Upper lobe of right lung (tissue), 1 donor: ENCODE results near the gene PRPF6. TPM values are rescaled to one million over a fixed set of nuclear protein-coding genes. Genes with fewer than 3 reads are reported as not detected.

Source experiments
- ATAC-seq: fragments of 200-7000 bp; cut with Tn5 transposase; one replicate; pipeline ENCODE4 v1.9.1; 2020; ENCODE audit warnings: mild to moderate bottlenecking, moderate library complexity
- DNase-seq: peaks from one replicate; pipeline ENCODE4 v3.0.0-alpha.2; 2020
- H3K27ac ChIP-seq: fragments of 200-600 bp; one replicate; pipeline ENCODE4 v1.8.0; 2022
- H3K27me3 ChIP-seq: fragments of 200-600 bp; one replicate; pipeline ENCODE4 v1.8.0; 2022; ENCODE audit warnings: mild to moderate bottlenecking
- H3K36me3 ChIP-seq: fragments of 200-600 bp; one replicate; pipeline ENCODE4 v1.8.0; 2022
- H3K4me1 ChIP-seq: fragments of 200-600 bp; one replicate; pipeline ENCODE4 v1.8.0; 2022
- H3K4me3 ChIP-seq: fragments of 200-600 bp; one replicate; pipeline ENCODE4 v1.8.0; 2022; ENCODE audit warnings: mild to moderate bottlenecking
- H3K9me3 ChIP-seq: fragments of 200-600 bp; one replicate; pipeline ENCODE4 v1.8.0; 2022
- intact Hi-C: fragments of 100-400 bp; cut with DNase I; formaldehyde crosslinking; loops from one replicate; pipeline ENCODE4 v1.11.0; 2022
- total RNA-seq: library from RNA; stranded (reverse); fragmentation: NEBNext Ultra II Directional; extraction: Animal tissue kit (Norgen Biotek cat#: 25700); gene quantifications from one replicate; pipeline ENCODE4 v1.2.1, GENCODE V29; 2021
- TF ChIP-seq, protein P1 (sequence below): fragments of 200-600 bp; IDR thresholded peaks from one replicate; pipeline ENCODE4 v1.8.0; 2022; ENCODE audit warnings: antibody characterized with exemption
- donor health status: DM: no; HTN: yes; CAD: no; lungs with severe emphysema.

Gene PRPF6
- total RNA-seq, 1 donor from 2014 or later = 58.9 TPM

DNA sequence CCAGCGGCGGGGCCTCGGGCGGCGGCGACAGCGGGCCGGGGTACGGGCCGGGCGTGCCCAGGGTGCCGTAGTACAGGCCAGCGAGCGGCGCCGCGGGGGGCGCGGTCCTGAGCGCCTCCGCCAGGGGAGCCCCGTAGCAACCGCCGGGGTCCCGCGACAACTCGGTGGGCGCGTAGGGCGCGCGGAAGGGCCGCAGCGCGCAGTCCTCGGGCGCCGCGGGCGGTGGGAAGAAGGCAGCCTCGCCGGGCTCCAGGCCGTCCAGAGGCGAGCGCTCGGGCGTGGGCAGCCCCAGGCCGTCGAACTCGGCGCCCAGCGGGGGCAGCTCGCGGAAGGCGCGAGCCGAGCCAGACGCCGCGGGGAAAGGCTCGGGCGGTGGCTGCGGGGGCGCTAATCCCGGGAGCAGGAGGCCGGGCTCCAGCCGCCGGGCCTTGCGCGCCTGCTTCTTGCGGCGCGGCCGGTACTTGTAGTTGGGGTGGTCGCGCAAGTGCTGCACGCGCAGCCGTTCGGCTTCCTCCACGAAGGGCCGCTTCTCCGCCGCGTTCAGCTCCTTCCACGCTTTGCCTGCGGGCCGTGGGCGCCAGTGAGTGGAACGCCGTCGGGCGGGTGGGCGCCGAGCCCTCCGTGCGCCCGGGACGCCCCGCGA lies 67.6 kb downstream of the PRPF6 start:
- intact Hi-C loops = no loop called here
- Histone ChIP-seq H3K36me3 (no peaks in the 10 kb centered on the region), H3K9me3 (no peaks in the 10 kb centered on the region), H3K27me3 (peaks cover 49% of the 10 kb centered on the region), H3K27ac (peak overlapping the region; percentile 73), H3K4me3 (peak overlapping the region; percentile 55), H3K4me1 (peaks cover 12% of the 10 kb centered on the region)
- no peak for ATAC-seq
- no peak for DNase-seq
- TF ChIP-seq, protein P1, sequence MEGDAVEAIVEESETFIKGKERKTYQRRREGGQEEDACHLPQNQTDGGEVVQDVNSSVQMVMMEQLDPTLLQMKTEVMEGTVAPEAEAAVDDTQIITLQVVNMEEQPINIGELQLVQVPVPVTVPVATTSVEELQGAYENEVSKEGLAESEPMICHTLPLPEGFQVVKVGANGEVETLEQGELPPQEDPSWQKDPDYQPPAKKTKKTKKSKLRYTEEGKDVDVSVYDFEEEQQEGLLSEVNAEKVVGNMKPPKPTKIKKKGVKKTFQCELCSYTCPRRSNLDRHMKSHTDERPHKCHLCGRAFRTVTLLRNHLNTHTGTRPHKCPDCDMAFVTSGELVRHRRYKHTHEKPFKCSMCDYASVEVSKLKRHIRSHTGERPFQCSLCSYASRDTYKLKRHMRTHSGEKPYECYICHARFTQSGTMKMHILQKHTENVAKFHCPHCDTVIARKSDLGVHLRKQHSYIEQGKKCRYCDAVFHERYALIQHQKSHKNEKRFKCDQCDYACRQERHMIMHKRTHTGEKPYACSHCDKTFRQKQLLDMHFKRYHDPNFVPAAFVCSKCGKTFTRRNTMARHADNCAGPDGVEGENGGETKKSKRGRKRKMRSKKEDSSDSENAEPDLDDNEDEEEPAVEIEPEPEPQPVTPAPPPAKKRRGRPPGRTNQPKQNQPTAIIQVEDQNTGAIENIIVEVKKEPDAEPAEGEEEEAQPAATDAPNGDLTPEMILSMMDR = no peak

DNA sequence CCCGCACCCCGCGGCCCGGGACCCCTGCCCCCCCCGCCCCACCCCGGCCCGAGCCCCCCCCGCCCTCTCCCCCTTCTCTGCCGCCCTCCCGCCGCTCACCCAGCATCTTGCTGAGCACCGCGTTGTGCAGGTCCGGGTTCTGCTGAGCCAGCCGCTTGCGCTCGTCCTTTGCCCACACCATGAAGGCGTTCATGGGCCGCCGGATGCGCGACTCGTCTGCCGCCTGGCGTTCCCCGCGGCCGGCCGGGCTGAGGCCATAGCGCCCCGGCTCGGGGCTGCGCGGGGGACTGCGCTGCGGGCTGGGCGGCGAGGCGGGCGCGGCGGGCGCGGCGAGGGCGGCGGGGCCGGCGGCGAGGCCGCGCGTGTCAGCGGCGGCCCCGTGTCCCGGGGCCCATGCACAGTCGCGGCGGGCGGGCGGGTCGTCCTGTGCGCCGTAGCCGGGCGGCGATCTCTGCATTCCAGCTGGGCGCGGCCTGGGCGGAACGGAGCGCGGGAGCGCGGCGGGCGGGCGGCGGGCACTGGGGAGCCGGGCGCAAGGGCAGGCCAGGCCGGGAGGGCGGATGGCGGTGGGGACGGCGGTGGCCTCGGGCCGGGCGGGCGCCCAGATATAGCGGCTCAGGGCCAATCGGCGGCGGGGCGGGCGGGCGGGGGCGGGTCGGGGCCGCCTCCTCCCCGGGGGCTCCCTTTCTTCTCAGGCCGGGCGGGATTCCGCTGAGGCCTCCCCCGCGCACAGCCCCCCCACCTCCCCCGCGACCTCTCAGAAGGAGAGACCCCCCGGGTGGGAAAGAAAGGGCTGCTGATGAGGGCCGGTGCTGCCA lies 68.3 kb downstream of the PRPF6 start, which contains the start of gene SOX18:
SOX18 (minus strand) TSS at position 580 of the 818 bp plus-strand sequence; CDS start at position 457, 123 bp downstream.
- DNase-seq (no peak), ATAC-seq (peak; percentile 4)
- peaks cover 49% of the 10 kb centered on the region for H3K27me3 ChIP-seq

DNA sequence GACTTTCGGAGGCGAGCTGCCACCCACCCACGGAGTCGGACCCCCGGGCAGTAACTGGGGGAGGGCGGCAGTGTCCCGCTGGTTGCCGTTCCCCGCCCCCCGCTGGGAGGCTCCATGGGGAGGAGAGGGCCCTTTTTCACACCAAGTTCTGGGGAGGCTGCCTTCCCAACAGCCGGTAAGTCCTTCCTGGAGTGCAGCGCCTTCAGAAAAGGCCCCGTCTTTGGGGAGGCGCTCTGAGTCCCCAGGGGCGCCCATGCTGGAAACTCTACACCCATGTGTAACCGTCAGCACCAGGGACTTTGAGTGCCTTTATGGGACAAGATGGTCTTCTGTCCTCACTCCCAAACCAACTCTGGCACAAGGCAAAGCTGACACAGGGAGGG lies 68.9 kb downstream of the PRPF6 start:
- Histone ChIP-seq H3K36me3 (no peaks in the 10 kb centered on the region), H3K27me3 (peaks cover 49% of the 10 kb centered on the region), H3K4me1 (peaks cover 12% of the 10 kb centered on the region), H3K9me3 (no peaks in the 10 kb centered on the region), H3K27ac (peak overlapping the region; percentile 75), H3K4me3 (peak overlapping the region; percentile 43)
- DNase-seq (no peak), ATAC-seq (no peak)
- intact Hi-C loops = no loop called here
- TF ChIP-seq, protein P1 = no peak

More for the DNA sequence above, 68.3 kb downstream of the PRPF6 start, which contains the start of gene SOX18:
- TF ChIP-seq, protein P1 = no peak
- H3K9me3 ChIP-seq = no peaks in the 10 kb centered on the region
- H3K36me3 ChIP-seq = no peaks in the 10 kb centered on the region
- peaks cover 12% of the 10 kb centered on the region for H3K4me1 ChIP-seq
- H3K27ac ChIP-seq = peak within 1 kb of the TSS; percentile 75
- intact Hi-C loops = no loop called here
- peak within 1 kb of the TSS; percentile 55 for H3K4me3 ChIP-seq

DNA sequence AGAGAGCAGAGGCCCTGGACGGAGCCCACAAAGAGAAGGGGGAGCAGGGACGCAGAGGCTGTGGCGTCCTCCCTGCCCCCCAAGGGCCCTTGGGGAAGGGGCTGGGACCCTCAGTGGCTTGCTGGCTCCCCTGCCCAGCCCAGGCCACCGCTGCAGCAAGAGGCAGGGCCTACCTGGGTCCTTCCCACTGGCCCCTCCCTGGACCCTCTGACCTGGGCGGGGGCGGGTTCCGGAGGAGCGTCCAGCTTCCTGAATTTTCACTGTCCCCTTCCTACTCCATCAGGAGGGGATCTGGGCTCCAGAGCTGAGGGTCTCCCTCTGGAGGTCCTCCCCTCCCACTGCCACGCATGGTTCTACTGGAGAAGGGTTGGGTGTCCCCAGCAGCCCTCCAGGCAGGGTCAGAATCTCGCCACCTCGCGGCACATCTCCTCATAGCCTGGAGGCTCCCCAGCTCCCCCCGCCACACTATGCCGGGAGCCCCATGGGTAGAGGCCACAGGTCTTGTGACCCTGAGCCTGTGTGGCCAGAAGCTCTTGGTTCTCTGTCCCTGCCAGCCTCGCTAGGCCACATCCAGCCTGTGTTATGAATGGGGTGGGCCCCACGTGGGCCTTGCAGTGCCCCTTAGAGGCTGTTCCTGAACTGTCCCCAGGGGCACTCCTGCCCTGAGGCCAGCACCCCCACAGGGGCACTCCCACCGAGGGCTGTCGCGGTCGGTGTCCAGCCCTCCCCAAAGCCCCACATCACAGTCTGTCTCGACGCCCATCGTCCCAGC lies 69.5 kb downstream of the PRPF6 start:
- Histone ChIP-seq H3K9me3 (no peaks in the 10 kb centered on the region), H3K27ac (peak overlapping the region; percentile 75), H3K4me3 (peak overlapping the region; percentile 43), H3K4me1 (peaks cover 12% of the 10 kb centered on the region), H3K27me3 (peaks cover 49% of the 10 kb centered on the region), H3K36me3 (no peaks in the 10 kb centered on the region)
- intact Hi-C loops = no loop called here
- ATAC-seq = no peak
- DNase-seq = no peak
- TF ChIP-seq, protein P1 = peak; percentile 11

DNA sequence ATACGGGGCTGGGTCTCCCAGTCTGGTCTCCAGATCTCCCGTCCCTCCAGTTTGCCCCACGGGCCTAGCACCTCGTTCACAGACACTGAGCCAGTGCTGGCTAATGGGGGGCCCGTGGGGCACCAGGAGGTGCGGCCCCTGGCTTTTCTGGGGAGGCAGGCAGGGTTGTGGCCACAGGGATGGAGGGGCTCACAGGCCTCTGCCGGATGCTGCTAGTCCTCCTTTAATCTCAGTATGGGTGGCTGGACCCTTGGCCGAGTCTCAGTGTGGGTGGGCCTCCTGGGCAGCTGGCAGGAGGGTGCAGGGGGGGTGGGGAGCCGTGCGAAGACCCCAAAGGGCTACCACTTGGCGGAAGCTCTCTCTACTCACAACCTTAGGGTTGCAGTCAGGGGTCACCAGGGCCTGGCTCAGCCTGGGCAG lies 70.1 kb downstream of the PRPF6 start:
- DNase-seq = no peak

More for the DNA sequence above, 70.1 kb downstream of the PRPF6 start:
- peaks cover 49% of the 10 kb centered on the region for H3K27me3 ChIP-seq
- peak overlapping the region; percentile 75 for H3K27ac ChIP-seq
- H3K4me3 ChIP-seq = peak overlapping the region; percentile 43
- no peak for ATAC-seq
- intact Hi-C loops = no loop called here
- H3K9me3 ChIP-seq = no peaks in the 10 kb centered on the region
- TF ChIP-seq, protein P1 = no peak
- no peaks in the 10 kb centered on the region for H3K36me3 ChIP-seq
- H3K4me1 ChIP-seq = peaks cover 12% of the 10 kb centered on the region
